Kidney (tissue), 14 donors: ENCODE results near the gene TLR3. TPM values are rescaled to one million over a fixed set of nuclear protein-coding genes. Genes with fewer than 3 reads are reported as not detected.
A peak's percentile ranks its signal among the peaks of the same experiment; 100 is the strongest.

Experiments
- DNase-seq, 5 donors: peaks; one replicate each; pipeline ENCODE4 v3.0.0-alpha.2; 2013 to 2020
- FAIRE-seq: peaks from 2 replicates; lab custom pipeline; 2012; peaks lifted over from hg19 to GRCh38; lab: Jason Lieb, UNC
- H3K27ac ChIP-seq, 2 donors: one replicate each; pipeline ENCODE4 v1.7.0; 2013; ENCODE audit warnings: low read depth in 2 of 2, low read length in 2 of 2, inconsistent platforms in 1 of 2
- H3K27me3 ChIP-seq: one replicate; pipeline ENCODE4 v1.7.1; 2013; ENCODE audit warnings: low read length, inconsistent platforms; ENCODE audit not compliant: control insufficient read depth, insufficient read depth
- H3K36me3 ChIP-seq, 3 donors: one replicate each; pipeline versions ENCODE4 v1.7.0 to v1.7.1; 2013; ENCODE audit warnings: low read length in 3 of 3, control low read depth in 1 of 3, inconsistent platforms in 1 of 3; ENCODE audit not compliant: insufficient read depth in 3 of 3, control insufficient read depth in 2 of 3
- H3K4me1 ChIP-seq, 3 donors: one replicate each; pipeline versions ENCODE4 v1.7.0 to v1.7.1; 2013; ENCODE audit warnings: low read length in 3 of 3, inconsistent platforms in 1 of 3, low read depth in 1 of 3; ENCODE audit not compliant: control insufficient read depth in 2 of 3, insufficient read depth in 2 of 3
- H3K4me3 ChIP-seq, 3 donors: one replicate each; pipeline versions ENCODE4 v1.7.0 to v1.8.1; 2013; ENCODE audit warnings: low read length in 3 of 3, control low read depth in 1 of 3, inconsistent platforms in 1 of 3
- H3K9ac ChIP-seq, 3 donors: one replicate each; pipeline versions ENCODE4 v1.7.0 to v1.7.1; 2013; ENCODE audit warnings: low read length in 3 of 3, control low read depth in 1 of 3, inconsistent platforms in 1 of 3
- H3K9me3 ChIP-seq, 3 donors: one replicate each; pipeline versions ENCODE4 v1.7.0 to v1.7.1; 2013; ENCODE audit warnings: low read length in 3 of 3, control low read depth in 1 of 3, inconsistent platforms in 1 of 3; ENCODE audit not compliant: control insufficient read depth in 2 of 3, insufficient read depth in 1 of 3
- CTCF ChIP-seq: IDR thresholded peaks from 3 replicates; pipeline ENCODE4 v1.5.1; 2012; ENCODE audit warnings: mild to moderate bottlenecking, moderate library complexity, borderline replicate concordance; ENCODE audit not compliant: insufficient read depth; ENCODE audit errors: extremely low read depth
- intact Hi-C: fragments of 100-400 bp; cut with DNase I; formaldehyde crosslinking; loops from one replicate; pipeline ENCODE4 v1.11.1; 2022
- polyA plus RNA-seq: library from polyadenylated mRNA; stranded (reverse); fragments of 350-450 nt; fragmentation: Illumina TruSeq; extraction: RNeasy Lipid Tissue Mini Kit (QIAGEN cat#74804); gene quantifications from one replicate; pipeline ENCODE4 v1.2.3, GENCODE V29; 2014; ENCODE audit warnings: low read depth, low replicate concordance; ENCODE audit not compliant: insufficient read depth
- total RNA-seq: library from RNA; stranded (reverse); fragmentation: NEBNext Ultra II Directional; extraction: Animal tissue kit (Norgen Biotek cat#: 25700); gene quantifications from one replicate; pipeline ENCODE4 v1.2.1, GENCODE V29; 2021
- donor health status: control.
- donor health status: control.
- donor health status: control.
- donor health status: control.
- donor health status: control.
- donor health status: DM: yes; HTN: yes; CAD: no.
- donor health status: Normal renal cell carcinoma (clear cell type).

TLR3 gene
- total and polyA plus RNA-seq, 2 donors from 2014 or later, result 5.1 to 22.7 TPM

- no peak for TF ChIP-seq CTCF
- Histone ChIP-seq H3K9me3 (no peaks in the 10 kb centered on the region), H3K36me3 (no peaks in the 10 kb centered on the region), H3K27ac (no peak overlapping the region), H3K4me1 (peaks cover 0 to 2% (median 0%) of the 10 kb centered on the region in 3 donors), H3K27me3 (no peaks in the 10 kb centered on the region), H3K4me3 (no peak overlapping the region), H3K9ac (no peak overlapping the region)
- DNase-seq (no peak), FAIRE-seq (no peak)
- intact Hi-C loops, result no loop called here
Observed at GRCh38 chr4:186134257-186134656, 65.3 kb downstream of the TLR3 start.

- H3K4me3 ChIP-seq, result no peak overlapping the region
- no peak for TF ChIP-seq CTCF
- no peak for FAIRE-seq
- H3K9me3 ChIP-seq, result no peaks in the 10 kb centered on the region
- H3K36me3 ChIP-seq, result no peaks in the 10 kb centered on the region
- no peak overlapping the region for H3K9ac ChIP-seq
- H3K4me1 ChIP-seq, result peaks cover 0 to 2% (median 0%) of the 10 kb centered on the region in 3 donors
- no peaks in the 10 kb centered on the region for H3K27me3 ChIP-seq
- no peak overlapping the region for H3K27ac ChIP-seq
- no peak for DNase-seq
- intact Hi-C loops, result no loop called here
Observed at GRCh38 chr4:186134861-186135260, 65.9 kb downstream of the TLR3 start.

GRCh38 chr4:186137196-186137794 is 68.3 kb downstream of the TLR3 start:
- peak in 1 of 5 donors; percentile 56 for DNase-seq
- intact Hi-C loops, result no loop called here
- FAIRE-seq, result peak; percentile 98
- no peak overlapping the region for H3K9ac ChIP-seq
- TF ChIP-seq CTCF, result peak; percentile 73
- no peaks in the 10 kb centered on the region for H3K9me3 ChIP-seq
- H3K27me3 ChIP-seq, result no peaks in the 10 kb centered on the region
- H3K4me1 ChIP-seq, result peaks cover 0 to 2% (median 0%) of the 10 kb centered on the region in 3 donors
- no peaks in the 10 kb centered on the region for H3K36me3 ChIP-seq
- peak overlapping the region in 2 of 3 donors; percentile 7 to 61 for H3K4me3 ChIP-seq
- no peak overlapping the region for H3K27ac ChIP-seq

Other genes with a start within 250 kb of the TLR3 start
- gene FAM149A, start 35.5 kb downstream of the TLR3 start, total RNA-seq, result 37.8 TPM
- 32.4 TPM for gene FAM149A, start 35.5 kb downstream of the TLR3 start, polyA plus RNA-seq
- gene CYP4V2, start 122.4 kb downstream of the TLR3 start, total RNA-seq, result 69.8 TPM
- 29.5 TPM for gene CYP4V2, start 122.4 kb downstream of the TLR3 start, polyA plus RNA-seq
- gene KLKB1, start 158.4 kb downstream of the TLR3 start, total RNA-seq, result 2.1 TPM
- gene KLKB1, start 158.4 kb downstream of the TLR3 start, polyA plus RNA-seq, result 5.7 TPM
- gene F11, start 197.0 kb downstream of the TLR3 start, total RNA-seq, result 1.5 TPM
- 15.7 TPM for gene F11, start 197.0 kb downstream of the TLR3 start, polyA plus RNA-seq